Fibroblast of skin of abdomen (primary cell): ENCODE data around the gene PLA2G6. TPM values are rescaled to one million over a fixed set of nuclear protein-coding genes. Genes with fewer than 3 reads are reported as not detected.

ENCODE experiments used
- DNase-seq: peaks from one replicate; pipeline ENCODE4 v3.0.0-alpha.2; 2013
- polyA plus RNA-seq, 2 experiments: library from polyadenylated mRNA; unstranded; fragments of 120-200 nt; gene quantifications; one replicate each; pipeline ENCODE4 v1.2.1, GENCODE V29; 2013; ENCODE audit not compliant: insufficient read length in 2 of 2

Gene PLA2G6, protein sequence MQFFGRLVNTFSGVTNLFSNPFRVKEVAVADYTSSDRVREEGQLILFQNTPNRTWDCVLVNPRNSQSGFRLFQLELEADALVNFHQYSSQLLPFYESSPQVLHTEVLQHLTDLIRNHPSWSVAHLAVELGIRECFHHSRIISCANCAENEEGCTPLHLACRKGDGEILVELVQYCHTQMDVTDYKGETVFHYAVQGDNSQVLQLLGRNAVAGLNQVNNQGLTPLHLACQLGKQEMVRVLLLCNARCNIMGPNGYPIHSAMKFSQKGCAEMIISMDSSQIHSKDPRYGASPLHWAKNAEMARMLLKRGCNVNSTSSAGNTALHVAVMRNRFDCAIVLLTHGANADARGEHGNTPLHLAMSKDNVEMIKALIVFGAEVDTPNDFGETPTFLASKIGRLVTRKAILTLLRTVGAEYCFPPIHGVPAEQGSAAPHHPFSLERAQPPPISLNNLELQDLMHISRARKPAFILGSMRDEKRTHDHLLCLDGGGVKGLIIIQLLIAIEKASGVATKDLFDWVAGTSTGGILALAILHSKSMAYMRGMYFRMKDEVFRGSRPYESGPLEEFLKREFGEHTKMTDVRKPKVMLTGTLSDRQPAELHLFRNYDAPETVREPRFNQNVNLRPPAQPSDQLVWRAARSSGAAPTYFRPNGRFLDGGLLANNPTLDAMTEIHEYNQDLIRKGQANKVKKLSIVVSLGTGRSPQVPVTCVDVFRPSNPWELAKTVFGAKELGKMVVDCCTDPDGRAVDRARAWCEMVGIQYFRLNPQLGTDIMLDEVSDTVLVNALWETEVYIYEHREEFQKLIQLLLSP
- 6.9 TPM for polyA plus RNA-seq (2013, experiment 1 of 2; ENCODE audit: insufficient read length)
- polyA plus RNA-seq (2013, experiment 2 of 2; ENCODE audit: insufficient read length), result 7.5 TPM

DNA sequence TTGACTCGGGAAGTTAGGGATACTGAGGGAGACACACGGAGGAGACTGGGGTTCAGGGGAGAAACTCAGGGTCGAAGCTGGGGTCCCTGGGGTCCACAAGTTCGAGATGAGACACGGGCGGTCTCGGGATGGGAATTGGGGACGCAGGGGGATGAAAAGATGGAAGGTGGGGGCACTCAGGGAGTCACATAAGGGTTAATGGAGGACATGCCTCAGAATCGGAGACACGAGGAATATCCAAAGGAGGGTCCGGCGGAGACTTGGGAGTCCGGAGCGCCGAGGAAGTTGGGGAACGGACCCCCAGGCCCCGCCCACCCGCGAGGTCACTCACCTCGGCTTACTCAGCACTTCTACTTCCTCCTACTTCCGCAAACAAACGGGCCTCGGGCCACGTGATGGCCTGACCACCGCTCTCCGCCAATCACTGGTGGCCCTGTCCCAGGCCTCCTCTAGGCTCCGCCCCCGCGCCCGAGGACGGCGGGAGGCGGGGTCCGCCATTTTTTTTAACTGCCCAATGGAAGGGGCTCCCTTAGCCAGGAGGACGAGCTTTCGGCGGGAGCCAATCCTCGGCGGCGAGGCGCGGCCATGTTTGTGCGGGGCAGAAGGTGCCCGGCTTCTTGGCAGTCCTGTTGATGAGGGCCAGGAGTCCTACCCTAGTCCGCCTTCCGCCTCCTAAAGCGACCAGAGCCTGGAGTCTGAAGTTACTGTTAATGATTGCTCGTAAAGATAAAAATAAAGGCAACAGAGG is at the start of gene PLA2G6:
PLA2G6 (minus strand) TSS at position 378 of the 748 bp plus-strand sequence. CDS start 12,404 bp downstream, outside the sequence.
- peak; percentile 98 for DNase-seq

DNA sequence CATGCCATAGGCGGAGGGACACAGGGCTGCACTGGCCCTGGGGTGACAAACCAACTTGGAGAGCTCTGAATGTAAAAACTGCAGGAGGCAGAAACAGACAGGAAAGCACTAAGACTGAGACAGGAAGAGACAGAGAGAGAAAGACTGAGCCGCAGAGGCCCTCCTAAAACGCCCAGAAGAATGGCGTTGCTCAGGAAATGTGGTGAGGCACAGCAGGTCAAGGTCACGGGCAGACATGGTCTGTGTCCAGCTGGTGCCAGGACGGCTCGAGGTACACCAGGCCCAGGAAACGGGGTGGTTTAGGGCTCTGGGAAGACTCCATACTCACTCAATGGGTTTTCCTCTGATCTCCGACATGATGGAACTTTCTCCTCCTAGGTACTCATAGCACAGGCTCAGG is 49.3 kb upstream of the PLA2G6 start:
- no peak for DNase-seq

DNA sequence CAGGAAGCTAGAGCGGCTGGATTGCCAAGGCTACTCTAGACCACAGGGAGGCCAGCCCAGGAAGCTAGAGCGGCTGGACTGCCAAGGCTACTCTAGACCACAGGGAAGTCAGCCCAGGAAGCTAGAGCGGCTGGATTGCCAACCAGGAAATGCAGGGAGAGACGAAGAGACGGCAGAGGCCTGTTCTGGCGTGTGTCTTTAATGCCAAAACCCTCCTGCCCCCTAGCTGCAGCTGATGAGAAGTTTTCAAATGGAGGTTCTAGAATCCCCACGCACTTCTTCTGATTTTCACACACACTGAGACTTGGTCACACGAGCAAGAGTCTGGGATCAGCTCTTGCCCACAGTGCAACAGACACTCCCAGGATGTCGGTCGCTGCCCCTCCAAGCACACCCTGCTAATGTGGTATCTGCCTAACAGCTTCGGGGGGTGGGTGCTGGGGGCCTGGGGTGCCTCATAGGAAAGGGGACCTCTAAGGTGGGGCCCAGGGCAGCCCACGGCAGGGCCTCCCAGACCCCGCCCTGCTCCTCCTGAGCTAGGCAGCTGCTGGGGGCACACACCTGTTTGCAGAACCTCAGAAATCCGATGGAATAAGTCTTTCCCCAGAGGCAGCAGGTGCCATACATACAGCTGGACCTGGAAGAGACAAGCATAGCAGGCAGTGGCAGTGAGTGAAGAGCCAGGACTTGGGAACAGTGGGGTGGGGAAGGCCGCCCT is 48.6 kb upstream of the PLA2G6 start:
- peak; percentile 62 for DNase-seq

DNA sequence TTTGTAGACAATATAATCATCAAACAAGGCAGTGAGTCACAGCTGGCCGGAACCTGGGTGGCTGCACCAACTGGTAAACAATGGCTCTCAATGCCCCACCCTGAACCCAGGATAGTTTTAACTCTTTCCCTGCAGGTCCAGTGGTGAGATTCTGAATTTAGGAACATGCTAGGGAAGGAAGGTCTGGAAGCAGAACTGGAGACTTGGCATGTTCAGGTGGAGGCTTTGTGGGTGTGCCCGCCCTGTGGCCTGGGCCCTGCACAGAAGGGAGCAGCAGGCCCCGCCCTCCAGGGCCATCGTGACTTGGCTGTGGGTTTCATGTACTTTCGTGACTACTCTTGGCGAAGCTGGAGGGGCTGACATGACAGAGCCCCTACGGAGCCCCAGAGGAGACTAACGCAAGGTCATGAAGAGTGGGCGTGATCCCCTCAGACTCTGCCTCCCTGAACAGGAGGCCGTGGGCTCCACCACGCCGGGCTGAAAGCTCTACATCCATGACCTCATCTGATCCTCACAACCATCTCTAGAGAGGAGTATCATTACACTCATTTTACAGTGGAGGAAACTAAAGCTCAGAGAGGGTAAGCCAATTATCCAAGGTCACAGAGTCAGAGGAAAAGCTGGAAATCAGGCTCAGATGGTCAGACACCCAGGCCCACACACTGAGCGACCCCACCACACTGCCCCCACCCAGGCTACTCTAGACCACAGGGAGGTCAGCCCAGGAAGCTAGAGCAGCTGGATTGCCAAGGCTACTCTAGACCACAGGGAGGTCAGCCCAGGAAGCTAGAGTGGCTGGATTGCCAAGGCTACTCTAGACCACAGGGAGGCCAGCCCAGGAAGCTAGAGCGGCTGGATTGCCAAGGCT is 47.5 kb upstream of the PLA2G6 start:
- no peak for DNase-seq

DNA sequence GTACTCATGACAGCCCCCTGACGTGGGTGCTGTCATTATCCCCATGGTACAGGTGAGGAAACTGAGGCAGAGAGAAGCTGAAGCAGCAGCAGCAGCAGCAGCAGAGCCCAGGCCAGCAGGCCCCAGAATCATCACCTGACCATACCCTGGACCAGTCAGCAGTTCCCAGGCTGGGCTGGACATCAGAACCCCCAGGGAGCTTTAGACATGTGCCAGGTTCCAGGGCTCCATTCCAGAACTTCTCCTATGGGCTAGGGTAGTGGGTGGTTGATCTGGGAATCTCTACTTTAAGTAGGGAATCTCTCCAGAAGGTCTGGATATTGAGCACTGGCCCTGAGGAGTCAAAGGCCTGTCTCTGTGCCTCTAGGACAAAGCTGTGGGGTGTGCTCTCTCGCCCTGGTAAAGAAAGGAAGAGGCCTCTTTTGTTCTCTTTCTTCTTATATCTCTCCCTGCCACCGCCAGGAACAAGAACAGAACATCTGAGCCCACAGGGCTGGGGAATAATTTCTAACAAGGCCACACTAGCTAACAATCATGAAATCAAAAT is 46.8 kb upstream of the PLA2G6 start:
- DNase-seq, result no peak

DNA sequence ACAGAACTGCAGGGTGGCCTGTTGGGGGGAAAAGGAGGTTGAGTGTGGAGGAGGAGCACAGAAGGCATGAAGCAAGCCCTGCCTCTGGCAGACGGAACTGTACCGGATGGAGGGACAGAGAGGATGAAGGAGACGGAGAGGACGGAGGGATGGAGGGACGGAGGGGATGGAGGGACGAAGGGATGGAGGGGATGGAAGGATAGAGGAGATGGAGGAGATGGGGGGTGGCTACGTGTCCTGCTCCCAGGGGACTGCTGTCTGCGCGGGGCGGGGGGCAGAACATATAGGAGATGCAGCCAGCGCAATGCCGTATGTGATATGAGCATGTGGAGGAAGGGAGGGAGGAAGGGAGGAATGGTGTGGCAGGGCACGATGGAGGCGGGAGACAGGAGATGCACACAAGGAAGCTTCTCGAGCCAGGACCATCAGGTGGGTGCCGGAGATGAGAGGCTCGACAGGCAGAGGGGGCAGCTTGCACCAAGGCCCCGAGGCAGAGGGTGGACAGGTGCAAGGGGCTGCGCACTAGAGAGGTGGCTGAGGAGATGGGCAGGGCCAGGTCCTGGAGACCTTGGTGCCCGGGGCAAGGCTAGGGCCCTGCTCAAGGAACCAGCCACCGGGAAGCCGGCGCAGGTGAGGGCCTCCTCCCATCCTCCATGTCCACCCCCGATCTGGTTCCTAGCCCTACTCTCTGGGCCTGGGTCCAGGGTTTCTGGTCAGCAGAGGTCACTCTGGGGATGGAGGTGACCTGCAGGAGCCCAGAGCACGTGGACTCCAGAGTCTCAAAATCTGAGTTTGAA is 45.4 kb upstream of the PLA2G6 start:
- DNase-seq, result no peak

DNA sequence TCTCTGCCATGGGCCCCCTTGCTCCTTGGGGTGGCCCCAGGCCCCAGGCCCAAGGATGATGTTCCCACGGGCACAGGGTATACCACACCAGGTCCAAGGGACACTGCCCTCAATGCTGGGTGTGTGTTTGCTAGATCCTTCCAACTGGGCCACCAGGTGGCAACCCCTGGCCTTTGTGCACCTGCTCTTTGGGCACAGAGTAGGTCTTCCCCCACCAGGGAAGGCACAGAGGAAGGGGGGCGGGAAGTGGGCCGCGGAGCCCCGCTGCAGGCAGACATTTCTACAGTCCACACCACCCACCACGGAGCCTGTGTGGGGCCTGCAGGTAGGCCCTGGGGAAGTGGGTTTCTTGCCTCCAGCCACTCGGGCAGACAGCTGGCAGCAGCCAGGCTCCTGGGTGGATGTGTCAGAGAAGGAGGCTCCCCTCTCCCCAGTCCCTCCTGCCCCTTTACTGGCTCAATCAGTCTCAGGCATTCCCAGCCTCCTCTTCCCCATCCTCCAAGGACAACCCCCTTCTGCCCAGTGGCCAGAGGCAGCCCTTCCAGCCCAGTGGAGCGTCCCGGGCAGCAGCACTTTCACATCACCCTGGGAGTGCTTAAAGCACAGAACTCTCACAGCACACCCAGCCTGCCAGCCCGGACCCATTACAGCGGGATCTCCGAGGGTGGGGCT is 41.8 kb upstream of the PLA2G6 start:
- no peak for DNase-seq

DNA sequence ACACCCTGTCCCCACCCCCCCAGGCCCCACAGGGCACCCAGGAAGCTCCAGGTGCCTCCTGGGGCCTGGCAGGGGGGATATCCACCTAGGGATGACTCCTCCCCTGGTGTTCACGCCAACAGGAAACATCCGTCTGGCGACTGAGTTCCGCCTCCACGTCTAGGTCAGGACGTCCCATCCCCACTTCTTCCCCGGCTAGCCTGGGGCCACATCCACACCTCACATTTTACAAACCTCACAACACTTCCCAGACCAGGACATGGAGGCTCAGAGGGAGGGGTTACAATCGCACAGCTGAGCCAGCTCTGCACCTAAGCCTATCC is 41.1 kb upstream of the PLA2G6 start:
- no peak for DNase-seq

DNA sequence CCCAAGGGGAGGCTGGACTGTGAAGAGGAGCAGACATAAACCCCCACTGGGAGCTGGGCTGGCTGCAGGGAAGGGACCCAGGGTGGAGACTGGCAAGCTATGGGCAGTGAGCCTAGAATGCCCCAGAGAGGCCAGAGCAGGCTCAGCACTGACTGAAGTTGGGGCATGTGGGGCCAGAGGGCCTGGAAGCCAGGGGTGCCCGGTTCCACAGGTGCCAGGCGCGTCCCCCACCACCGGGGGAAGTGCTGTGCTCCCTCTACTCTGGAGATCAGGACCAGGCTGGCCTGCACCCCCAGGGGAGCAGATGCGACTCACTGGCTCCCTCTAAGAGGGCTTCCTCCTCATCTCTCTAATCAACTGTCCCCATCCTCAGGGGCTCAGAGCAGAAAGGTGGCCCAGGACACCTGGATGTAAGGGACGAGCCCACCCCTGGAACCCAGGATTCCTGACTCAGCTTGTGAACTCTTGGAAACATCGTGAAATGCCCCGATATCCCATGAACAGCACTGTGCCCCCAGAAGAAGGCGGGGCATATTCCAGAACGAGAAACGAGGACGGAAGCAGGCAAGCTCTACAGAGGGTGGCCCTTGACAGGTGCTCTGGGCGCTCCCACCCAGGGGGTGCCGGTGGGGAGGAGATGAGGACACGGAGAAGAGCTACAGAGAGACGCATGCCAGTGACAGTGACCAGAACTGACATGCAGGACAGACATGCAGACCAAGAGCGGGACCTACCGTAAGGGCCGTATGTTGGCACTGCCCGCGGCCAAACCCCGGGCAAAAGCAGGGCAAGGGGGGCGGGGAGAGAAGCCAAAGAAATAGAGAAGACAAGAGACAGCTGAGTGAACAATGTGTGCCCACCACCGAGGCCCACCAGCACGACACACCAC is 40.5 kb upstream of the PLA2G6 start:
- no peak for DNase-seq

DNA sequence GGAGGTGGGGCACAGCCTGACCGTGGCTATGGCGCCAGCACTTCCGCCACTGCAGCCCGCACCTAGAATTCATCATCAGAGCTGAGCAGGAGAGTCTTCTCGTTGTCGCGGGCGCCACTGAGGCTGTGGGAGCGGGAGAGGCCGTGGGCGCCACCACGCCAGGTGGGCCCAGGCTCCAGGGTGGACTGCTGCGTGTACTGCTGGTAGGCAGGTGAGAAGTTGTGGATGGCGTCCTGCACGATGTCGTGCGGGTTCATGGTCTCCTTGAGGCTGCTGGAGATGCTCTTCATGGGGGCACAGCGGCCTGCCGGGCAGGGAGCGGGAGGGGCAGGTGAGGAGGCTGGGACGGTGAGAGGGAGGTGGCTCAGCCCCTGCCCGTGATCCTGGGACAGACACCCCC is 39.8 kb upstream of the PLA2G6 start:
- no peak for DNase-seq

DNA sequence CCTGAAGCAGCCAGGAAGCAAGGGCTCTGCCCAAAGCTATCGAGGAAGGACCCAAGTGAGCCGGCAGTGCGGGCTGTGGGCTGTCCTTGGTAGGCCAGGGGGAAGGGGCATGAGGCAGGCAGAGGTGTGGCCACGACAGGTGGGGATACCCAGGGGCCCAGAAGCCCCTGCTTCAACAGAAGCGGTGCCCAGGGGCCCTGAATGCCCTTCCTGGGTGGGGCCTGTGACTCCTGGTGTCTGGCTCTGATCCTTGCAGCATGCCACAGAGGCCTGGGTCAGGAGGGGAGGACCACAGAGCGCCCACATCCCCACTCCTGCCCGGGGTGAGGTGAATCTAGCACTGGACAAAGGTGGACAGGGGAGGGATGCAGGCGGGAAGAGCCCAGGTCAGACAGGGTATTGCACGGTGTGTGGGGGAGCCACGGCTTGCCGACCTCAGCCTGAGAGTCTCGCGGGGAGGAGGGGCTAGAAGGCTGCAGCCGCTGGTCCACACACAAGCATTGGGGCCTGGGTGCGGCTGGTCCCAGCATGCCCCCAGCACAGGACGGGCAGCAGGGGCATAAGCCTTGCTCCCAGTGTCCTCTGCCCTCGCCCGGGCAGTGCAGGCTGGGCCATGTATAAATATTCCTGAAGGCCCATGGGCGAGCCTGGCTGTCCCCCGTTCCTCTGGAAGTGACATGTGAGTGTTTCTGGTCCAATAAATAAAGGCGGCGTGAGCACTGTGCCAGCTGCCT is 39.2 kb upstream of the PLA2G6 start:
- DNase-seq, result no peak

DNA sequence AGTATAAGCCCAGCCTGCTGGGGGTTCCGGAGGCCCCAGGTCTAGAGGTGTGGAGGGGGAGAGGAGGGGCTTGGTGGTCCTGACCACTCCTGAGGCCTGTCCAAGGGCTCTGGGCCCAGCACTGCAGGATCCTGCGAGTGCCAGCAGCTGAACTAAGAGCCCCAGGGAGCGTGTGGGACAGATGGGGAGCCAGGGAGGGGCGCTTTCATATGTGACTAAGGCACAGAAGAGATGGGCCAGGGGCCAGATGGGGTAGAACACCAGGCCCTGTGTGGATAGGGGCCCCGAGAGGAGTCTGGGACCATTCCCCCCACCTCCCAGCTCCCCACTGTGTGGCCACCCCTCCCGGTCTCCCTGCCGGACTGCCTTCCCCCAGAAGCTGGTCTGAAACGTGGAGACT is 38.5 kb upstream of the PLA2G6 start:
- DNase-seq, result no peak

DNA sequence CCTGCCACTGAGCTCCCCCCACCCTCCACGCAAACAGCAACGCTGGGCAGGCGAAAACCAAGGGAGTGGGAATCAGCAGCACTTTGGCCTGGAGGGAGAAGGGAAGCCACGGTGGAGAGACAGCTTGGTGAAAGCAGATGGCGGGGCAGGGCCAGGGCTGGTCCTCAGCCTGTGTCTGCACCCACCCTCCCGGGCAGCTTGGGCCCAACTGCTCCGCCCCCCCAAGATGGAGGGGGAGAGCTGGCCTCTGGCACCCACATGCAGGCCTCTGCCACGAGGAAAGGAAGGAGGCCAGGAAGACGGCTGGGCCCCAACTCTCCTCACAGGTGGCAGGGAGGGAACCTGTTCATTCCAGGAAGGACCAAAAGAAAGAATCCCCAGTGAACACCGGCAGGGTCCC is 38.0 kb upstream of the PLA2G6 start:
- no peak for DNase-seq

DNA sequence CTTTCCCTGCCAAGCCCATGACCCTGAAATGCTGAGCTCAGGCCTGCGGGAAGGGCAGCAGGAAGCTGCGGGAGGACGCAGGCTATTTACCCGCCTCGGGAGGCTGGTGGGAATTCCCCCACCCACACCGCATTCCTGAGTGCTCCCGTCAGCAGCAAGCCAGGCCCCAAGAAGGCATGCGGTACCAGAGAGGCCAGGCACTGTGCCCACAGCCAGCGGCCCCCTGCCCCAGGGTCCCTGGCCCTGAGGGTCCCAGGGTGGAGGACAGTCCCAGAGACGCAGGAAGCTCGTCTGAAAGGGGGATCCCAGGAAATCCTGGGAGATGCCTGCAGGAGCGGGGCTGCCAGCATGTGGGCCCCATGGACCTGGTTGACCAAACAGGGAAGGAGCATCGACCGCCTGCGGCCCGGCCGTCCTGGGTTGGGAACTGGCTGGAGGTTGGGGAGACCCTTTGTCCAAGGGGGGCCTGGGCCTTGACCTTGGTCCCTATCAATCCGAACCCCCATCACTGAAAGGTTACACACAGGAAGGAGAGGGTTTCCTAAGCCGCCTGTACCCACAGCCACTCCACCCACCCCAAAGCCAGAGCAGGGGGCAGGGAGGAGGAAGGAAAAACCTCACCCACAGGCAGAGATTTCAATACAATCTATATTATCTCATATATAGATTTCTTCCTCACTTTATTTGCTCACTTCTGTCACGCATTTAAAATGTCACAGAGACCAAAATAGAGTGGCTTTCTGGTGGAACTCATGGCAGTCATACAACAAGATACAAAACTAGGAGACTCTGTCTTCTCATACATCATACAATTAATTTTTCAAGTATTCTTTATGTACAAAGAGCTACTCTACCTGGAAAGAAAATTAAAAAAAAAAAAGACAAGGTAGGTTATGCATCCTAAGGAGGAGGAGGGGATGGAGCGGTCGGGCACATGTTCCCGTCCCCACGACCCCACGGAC is 37.3 kb upstream of the PLA2G6 start:
- DNase-seq, result peak; percentile 93

DNA sequence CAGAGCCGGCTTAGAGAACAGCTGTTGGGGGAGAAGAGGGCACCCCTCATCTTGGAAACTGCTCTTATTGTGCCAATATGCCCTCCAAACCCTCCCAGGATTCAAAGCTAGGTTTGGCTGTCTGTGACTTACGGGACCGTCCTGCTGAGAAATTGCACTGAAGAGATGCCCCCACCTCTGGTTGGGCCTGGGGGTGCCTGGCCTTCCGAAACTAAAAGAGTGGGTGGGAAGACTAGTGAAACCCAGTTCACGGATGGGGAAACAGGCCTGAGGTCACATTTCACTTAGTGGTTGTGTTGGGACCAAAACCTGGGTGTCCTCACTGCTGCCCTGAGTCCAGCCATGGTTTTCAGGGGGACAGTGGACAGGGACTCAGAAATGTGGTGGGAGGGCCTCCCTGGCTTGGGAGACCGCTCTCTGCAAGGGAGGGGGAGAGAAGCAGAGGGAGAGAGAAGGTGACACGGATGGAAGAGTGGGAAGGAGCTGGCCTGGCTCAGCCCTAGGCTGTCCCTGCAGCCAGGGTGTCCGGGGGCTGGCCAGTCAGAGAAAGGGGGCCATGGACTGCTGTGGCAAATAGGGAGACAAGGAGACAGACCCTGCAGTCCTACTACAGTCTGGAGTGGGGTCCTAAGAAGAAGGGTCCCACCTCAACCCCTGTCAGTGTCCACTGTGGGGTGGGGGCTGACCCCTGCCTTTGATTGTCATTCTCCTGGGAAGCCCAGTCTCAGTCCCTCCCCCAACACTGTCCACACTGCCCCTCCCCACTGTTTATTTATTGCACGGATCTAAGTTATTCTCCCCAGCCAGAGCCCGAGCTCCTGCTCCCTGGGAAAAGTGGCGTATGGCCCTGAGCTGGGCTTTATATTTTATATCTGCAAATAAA is 33.8 kb upstream of the PLA2G6 start:
- DNase-seq, result no peak
